Adrenal gland (tissue), 12 donors: Measurements from ENCODE around the gene COX14. TPM values are rescaled to one million over a fixed set of nuclear protein-coding genes. Genes with fewer than 3 reads are reported as not detected.

Experiments used
- DNase-seq, 7 donors: peaks; one replicate each; pipeline ENCODE4 v3.0.0-alpha.2; 2019 to 2020
- H3K27ac ChIP-seq, 5 donors: fragments of 200-600 bp; sonication (generic) in 4 of 5; 1 replicate in 3 of 5; 2 replicates in 2 of 5; pipeline versions ENCODE4 v1.5.1 to v1.8.0; 2016 to 2020; ENCODE audit warnings: mild to moderate bottlenecking in 1 of 5
- H3K27me3 ChIP-seq: fragments of 200-600 bp; 2 replicates; pipeline ENCODE4 v1.8.0; 2021
- H3K36me3 ChIP-seq, 2 donors: fragments of 200-600 bp; replicated peaks in 1 of 2; 1 replicate in 1 of 2; 2 replicates in 1 of 2; pipeline versions ENCODE4 v1.5.1 to v1.8.0; 2018 to 2022
- H3K4me1 ChIP-seq, 2 donors: fragments of 200-600 bp; replicated peaks in 1 of 2; 1 replicate in 1 of 2; 2 replicates in 1 of 2; pipeline versions ENCODE4 v1.5.1 to v1.8.0; 2018 to 2021
- H3K4me3 ChIP-seq, 4 donors: fragments of 200-600 bp; sonication (generic) in 3 of 4; one replicate each; pipeline ENCODE4 v1.5.1; 2016 to 2018
- H3K9me3 ChIP-seq, 3 donors: fragments of 200-600 bp; sonication (generic) in 1 of 3; replicated peaks in 1 of 3; 1 replicate in 2 of 3; 2 replicates in 1 of 3; pipeline versions ENCODE4 v1.5.1 to v1.8.0; 2016 to 2021
- POLR2A ChIP-seq, 2 donors: fragments of 450-650 bp; IDR thresholded peaks; one replicate each; pipeline ENCODE4 v1.6.1; 2017; ENCODE audit warnings: antibody characterized with exemption in 2 of 2, mild to moderate bottlenecking in 2 of 2, moderate library complexity in 1 of 2
- WGBS, 4 donors: extraction: QIAGEN DNeasy Blood & Tissue Kit in 2 of 4; methylation state at CpG; one replicate each; pipeline versions ENCODE4 v1.1.5 to v1.1.7; 2013 to 2017; 5-methylcytosine and 5-hydroxymethylcytosine counted together
- intact Hi-C, 2 donors: fragments of 100-400 bp; cut with DNase I; formaldehyde crosslinking; loops; one replicate each; pipeline versions ENCODE4 v1.14.1 to v1.15.0; 2022 to 2023
- polyA plus RNA-seq, 3 donors: library from polyadenylated mRNA; stranded (reverse); fragments of 200-250 nt in 2 of 3; fragments of 350-450 nt in 1 of 3; fragmentation: Illumina TruSeq in 1 of 3; extraction: RNeasy Lipid Tissue Mini Kit (QIAGEN cat#74804) in 1 of 3; gene quantifications; one replicate each; pipeline ENCODE4 v1.2.3, GENCODE V29; 2013 to 2014
- total RNA-seq, 9 donors: library from RNA; depleted of rRNA in 4 of 9; stranded (reverse); fragments of >200 nt in 4 of 9; fragments of 120-200 nt in 1 of 9; fragmentation: NEBNext Ultra II Directional in 1 of 9; extraction: Animal tissue kit (Norgen Biotek cat#: 25700) in 1 of 9; gene quantifications; one replicate each; pipeline versions ENCODE4 v1.1.0 to v1.2.4, GENCODE V29; 2013 to 2023
- TF ChIP-seq, protein P1 (sequence below), 6 experiments: fragments of 450-650 bp in 4 of 6; fragments of 200-600 bp in 2 of 6; sonication (generic) in 1 of 6; IDR thresholded peaks; 1 replicate in 5 of 6; 2 replicates in 1 of 6; pipeline versions ENCODE4 v1.5.1 to v1.8.0; 2016 to 2021; ENCODE audit warnings: antibody characterized with exemption in 6 of 6, mild to moderate bottlenecking in 2 of 6, moderate library complexity in 1 of 6
- donor health status: healthy with polysubstance abuse.
- donor health status: Bipolar disorder and iron deficiency.
- donor health status: DM: yes; HTN: yes; CAD: no.
- donor health status: DM: no; HTN: no; CAD: no.
- donor health status: DM: no; HTN: no; CAD: no.
- donor health status: DM: yes; HTN: yes; CAD: no.

COX14 gene
- total and polyA plus RNA-seq, 12 donors, result 61.2 to 150 (median 93.9) TPM

DNA sequence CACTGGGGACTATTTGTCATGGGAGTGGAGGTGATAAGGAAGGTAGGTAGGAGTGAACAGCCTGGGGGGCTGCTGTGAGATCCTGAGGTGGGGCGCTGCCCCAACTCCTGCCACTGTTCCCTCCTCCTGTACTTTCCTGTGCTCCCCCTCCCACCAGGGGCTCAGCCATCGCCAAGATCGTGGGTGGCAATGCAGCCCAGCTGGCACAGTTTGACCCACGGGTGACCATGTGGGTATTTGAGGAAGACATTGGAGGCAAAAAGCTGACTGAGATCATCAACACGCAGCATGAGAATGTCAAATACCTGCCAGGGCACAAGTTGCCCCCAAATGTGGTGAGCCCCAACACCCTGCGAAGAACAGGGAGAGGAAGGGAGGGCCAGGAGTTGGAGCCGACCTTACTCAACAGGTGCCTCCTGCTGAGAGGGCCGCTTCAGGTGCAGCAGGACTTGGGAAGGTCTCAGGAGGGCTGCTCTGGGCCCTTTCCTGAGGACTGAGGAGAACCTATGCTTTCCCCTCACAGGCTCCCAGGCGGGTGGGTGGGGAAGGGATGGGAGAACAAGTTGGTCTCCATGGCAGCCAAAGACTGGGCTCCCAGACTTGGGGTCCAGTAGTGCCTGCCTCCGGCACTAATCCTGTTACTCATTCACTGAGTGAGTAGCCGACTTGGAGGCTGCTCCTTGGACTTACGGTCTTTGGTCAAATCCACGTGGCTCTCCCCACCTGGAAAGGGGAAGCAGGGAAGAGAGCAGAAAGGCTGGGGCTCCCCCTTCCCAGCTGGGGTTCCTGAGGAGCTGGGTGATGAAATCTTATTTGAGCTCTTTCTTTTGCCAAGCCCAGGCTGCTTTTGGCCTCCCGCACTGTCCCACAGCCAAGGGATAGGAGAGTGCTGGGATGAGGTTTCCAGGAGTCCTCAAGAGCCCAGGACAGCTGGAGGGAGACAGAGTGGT is 7.3 kb upstream of the COX14 start:
- intact Hi-C loops, result no loop called here
- Histone ChIP-seq H3K4me3 (no peak overlapping the region), H3K4me1 (peaks cover 9 to 28% of the 10 kb centered on the region in 2 donors), H3K27ac (no peak overlapping the region), H3K27me3 (no peaks in the 10 kb centered on the region), H3K36me3 (peaks cover 0 to 4% of the 10 kb centered on the region in 2 donors), H3K9me3 (no peaks in the 10 kb centered on the region)
- DNase-seq, result no peak
- no peak for TF ChIP-seq POLR2A (IDR thresholded peaks at IDR 0.05)
- 84 to 87% (median 86%) methylated on average over 9 to 14 of the region's 14 CpGs for WGBS, 4 donors

DNA sequence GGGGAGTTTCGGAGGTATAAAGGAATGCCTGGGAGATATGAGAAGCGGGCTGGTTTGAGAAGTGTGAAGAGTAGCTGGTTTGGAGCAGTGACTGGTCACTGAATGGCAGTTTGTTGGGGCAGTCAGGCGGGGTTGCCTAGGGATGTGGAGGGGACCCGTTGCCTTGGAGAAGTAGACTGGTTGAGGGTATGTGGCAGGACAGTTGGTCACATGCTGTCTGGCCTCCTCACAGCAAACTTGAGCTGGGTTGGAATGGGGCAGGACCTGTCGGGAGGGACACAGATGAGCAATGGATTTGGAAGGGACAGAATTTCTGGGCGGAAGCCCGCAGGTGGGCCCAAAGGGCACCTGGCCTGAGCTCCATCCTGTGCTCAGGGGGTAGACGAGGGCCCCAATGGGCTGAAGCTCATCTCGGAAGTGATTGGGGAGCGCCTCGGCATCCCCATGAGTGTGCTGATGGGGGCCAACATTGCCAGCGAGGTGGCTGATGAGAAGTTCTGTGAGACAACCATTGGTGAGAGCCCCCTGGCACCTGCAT is 6.1 kb upstream of the COX14 start:
- WGBS, 4 donors, result 90 to 94% (median 92%) methylated on average over 12 of the region's 12 CpGs
- Histone ChIP-seq H3K27ac (no peak overlapping the region), H3K36me3 (no peaks in the 10 kb centered on the region), H3K4me1 (peaks cover 22 to 40% of the 10 kb centered on the region in 2 donors), H3K9me3 (no peaks in the 10 kb centered on the region), H3K4me3 (no peak overlapping the region), H3K27me3 (no peaks in the 10 kb centered on the region)
- intact Hi-C loops, result no loop called here
- DNase-seq, result no peak
- TF ChIP-seq, protein P1, sequence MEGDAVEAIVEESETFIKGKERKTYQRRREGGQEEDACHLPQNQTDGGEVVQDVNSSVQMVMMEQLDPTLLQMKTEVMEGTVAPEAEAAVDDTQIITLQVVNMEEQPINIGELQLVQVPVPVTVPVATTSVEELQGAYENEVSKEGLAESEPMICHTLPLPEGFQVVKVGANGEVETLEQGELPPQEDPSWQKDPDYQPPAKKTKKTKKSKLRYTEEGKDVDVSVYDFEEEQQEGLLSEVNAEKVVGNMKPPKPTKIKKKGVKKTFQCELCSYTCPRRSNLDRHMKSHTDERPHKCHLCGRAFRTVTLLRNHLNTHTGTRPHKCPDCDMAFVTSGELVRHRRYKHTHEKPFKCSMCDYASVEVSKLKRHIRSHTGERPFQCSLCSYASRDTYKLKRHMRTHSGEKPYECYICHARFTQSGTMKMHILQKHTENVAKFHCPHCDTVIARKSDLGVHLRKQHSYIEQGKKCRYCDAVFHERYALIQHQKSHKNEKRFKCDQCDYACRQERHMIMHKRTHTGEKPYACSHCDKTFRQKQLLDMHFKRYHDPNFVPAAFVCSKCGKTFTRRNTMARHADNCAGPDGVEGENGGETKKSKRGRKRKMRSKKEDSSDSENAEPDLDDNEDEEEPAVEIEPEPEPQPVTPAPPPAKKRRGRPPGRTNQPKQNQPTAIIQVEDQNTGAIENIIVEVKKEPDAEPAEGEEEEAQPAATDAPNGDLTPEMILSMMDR (IDR thresholded peaks at IDR 0.05), result no peak
- TF ChIP-seq POLR2A (IDR thresholded peaks at IDR 0.05), result no peak

DNA sequence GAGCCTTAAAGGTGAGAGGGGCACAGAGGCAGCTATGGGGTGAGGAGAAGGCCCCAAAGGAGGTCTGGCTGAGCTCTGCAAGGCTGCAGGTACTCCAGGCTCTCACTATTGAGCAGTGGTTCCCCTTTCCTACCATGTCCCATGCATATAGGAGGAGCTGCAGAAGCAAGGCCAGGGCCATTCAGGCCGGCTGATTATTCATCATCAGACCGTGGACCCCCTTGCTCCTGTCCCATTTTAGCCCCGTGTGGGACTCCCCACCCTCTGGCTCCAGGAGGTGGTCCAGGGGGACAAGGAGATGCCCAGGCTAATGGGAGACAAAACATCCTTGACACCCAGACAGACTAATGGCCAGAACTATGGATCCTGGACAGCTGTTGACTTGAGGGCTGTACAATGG is 5.1 kb upstream of the COX14 start:
- WGBS, 4 donors, result 68 to 100% (median 73%) methylated on average over 1 to 3 of the region's 3 CpGs
- H3K4me1 ChIP-seq, result peaks cover 28 to 40% of the 10 kb centered on the region in 2 donors

DNA sequence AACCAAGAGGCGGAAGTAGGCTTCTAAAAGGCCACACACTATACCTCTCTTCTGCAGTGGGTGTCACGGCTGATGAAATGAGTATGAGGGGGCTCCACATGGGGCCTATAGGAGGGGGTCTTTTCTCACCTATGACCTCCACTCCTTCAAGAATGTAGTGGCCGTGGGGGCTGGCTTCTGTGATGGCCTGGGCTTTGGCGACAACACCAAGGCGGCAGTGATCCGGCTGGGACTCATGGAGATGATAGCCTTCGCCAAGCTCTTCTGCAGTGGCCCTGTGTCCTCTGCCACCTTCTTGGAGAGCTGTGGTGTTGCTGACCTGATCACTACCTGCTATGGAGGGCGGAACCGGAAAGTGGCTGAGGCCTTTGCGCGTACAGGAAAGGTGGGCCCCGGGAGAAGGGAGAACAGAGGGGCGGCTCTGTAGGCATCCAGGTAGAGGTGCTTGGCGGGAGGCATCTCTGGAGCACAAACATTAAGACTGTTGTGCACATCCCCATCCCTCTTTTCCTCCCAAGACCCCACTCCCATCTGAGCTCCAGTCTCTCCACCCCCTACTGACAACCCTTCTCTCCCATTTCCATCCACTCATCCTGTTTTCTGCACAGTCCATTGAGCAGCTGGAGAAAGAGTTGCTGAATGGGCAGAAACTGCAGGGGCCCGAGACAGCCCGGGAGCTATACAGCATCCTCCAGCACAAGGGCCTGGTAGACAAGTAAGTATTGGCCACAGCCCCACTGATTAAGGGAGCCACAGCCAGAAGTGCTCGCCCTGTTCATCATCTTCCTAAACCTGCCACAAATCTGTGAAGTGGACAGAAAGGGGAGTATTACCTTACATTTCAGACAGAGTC is 4.4 kb upstream of the COX14 start:
- H3K27me3 ChIP-seq, result no peaks in the 10 kb centered on the region
- H3K36me3 ChIP-seq, result no peaks in the 10 kb centered on the region
- no peak for DNase-seq
- H3K4me3 ChIP-seq, result no peak overlapping the region
- H3K9me3 ChIP-seq, result no peaks in the 10 kb centered on the region
- no peak for TF ChIP-seq POLR2A (IDR thresholded peaks at IDR 0.05)
- TF ChIP-seq, protein P1 (IDR thresholded peaks at IDR 0.05), result no peak
- WGBS, 4 donors, result 92 to 94% (median 93%) methylated on average over 13 to 17 of the region's 17 CpGs
- no peak overlapping the region for H3K27ac ChIP-seq
- intact Hi-C loops, result no loop called here
- H3K4me1 ChIP-seq, result peaks cover 28 to 34% of the 10 kb centered on the region in 2 donors

More for the DNA sequence above, 5.1 kb upstream of the COX14 start:
- Histone ChIP-seq H3K27me3 (no peaks in the 10 kb centered on the region), H3K9me3 (no peaks in the 10 kb centered on the region), H3K36me3 (no peaks in the 10 kb centered on the region), H3K27ac (no peak overlapping the region), H3K4me3 (no peak overlapping the region)
- intact Hi-C loops, result no loop called here
- TF ChIP-seq POLR2A (IDR thresholded peaks at IDR 0.05), result no peak
- TF ChIP-seq, protein P1 (IDR thresholded peaks at IDR 0.05), result no peak
- DNase-seq, result no peak
